Measurements from ENCODE around the gene ZBTB39.

DNA sequence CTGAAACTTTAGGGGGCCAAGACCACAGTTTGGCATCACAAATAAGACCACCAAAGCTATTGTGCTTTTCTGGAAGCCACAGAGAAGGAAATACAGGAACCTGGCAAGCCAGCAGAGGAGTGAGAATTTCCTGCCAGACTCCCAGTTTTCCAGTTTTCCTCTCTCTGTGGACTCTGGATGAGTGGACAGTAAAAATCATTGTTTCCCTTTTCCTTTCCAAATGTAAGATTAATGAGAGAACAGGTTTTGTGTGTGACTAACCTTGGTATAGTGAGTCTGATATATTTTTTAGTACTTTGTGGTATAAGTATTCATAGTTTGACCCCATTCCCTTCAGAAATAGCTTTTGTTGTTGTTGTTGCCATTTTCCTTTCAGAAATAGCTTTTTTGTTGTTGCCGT lies 12.6 kb upstream of the ZBTB39 start:
- TF ChIP-seq, protein P1, sequence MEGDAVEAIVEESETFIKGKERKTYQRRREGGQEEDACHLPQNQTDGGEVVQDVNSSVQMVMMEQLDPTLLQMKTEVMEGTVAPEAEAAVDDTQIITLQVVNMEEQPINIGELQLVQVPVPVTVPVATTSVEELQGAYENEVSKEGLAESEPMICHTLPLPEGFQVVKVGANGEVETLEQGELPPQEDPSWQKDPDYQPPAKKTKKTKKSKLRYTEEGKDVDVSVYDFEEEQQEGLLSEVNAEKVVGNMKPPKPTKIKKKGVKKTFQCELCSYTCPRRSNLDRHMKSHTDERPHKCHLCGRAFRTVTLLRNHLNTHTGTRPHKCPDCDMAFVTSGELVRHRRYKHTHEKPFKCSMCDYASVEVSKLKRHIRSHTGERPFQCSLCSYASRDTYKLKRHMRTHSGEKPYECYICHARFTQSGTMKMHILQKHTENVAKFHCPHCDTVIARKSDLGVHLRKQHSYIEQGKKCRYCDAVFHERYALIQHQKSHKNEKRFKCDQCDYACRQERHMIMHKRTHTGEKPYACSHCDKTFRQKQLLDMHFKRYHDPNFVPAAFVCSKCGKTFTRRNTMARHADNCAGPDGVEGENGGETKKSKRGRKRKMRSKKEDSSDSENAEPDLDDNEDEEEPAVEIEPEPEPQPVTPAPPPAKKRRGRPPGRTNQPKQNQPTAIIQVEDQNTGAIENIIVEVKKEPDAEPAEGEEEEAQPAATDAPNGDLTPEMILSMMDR (conservative IDR thresholded peaks at IDR 0.05; ENCODE audit: low read depth, low read length), result no peak
- TF ChIP-seq EZH2phosphoT487 (IDR thresholded peaks at IDR 0.05; ENCODE audit: borderline replicate concordance, low read length) (no peak), EZH2 (IDR thresholded peaks at IDR 0.05; ENCODE audit: low read length, unreplicated experiment) (no peak)
